GM12873 (cell line): Measurements from ENCODE around the gene TMC5.

ENCODE experiments used
- TF ChIP-seq, protein P1 (sequence below): IDR thresholded peaks from 2 replicates; pipeline ENCODE4 v1.5.1; 2012; ENCODE audit warnings: low read depth, mild to moderate bottlenecking, moderate library complexity, low read length, control low read depth; ENCODE audit not compliant: insufficient read depth; ENCODE audit errors: missing control alignments

The TMC5 gene

GRCh38 chr16:19434584-19434983 is 16.9 kb downstream of the TMC5 start:
- TF ChIP-seq, protein P1, sequence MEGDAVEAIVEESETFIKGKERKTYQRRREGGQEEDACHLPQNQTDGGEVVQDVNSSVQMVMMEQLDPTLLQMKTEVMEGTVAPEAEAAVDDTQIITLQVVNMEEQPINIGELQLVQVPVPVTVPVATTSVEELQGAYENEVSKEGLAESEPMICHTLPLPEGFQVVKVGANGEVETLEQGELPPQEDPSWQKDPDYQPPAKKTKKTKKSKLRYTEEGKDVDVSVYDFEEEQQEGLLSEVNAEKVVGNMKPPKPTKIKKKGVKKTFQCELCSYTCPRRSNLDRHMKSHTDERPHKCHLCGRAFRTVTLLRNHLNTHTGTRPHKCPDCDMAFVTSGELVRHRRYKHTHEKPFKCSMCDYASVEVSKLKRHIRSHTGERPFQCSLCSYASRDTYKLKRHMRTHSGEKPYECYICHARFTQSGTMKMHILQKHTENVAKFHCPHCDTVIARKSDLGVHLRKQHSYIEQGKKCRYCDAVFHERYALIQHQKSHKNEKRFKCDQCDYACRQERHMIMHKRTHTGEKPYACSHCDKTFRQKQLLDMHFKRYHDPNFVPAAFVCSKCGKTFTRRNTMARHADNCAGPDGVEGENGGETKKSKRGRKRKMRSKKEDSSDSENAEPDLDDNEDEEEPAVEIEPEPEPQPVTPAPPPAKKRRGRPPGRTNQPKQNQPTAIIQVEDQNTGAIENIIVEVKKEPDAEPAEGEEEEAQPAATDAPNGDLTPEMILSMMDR, result no peak

DNA sequence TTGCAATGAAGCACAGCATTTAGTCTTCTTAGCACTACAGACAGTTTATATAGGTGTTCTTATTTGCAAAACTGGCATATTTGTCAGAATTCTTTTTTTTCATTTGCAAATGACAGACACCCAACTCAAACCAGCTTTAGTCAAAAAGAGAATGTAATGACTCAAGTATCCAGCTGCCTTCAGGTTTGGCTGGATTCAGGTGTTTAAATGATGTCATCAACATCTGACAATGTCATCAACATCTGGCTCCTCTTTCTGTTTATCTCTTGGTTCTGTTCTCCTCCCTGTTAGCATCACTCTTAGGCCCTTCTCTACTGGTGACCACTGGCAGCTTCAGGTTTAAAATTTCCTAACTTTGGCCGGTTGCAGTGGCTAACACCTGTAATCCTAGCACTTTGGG is 18.9 kb downstream of the TMC5 start:
- TF ChIP-seq, protein P1, result no peak

DNA sequence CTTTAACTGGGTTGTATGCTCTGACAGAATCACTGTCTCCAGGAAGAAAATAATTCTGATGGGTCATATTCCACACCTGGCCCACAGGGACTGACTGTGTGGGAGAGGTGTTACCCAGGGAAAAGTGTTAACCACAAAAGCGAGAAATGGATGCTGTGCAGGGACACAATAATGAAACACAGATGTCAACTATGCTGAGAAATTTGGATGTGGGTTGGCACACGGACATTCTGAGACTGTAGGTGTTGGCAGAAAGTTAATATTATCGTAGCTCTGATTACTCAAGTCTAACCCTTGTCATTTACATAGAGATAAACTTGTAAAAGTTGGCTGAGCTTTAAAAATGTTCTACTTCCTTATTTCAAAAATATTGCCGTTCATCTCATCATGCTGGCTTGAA is 19.6 kb downstream of the TMC5 start:
- TF ChIP-seq, protein P1, result no peak

DNA sequence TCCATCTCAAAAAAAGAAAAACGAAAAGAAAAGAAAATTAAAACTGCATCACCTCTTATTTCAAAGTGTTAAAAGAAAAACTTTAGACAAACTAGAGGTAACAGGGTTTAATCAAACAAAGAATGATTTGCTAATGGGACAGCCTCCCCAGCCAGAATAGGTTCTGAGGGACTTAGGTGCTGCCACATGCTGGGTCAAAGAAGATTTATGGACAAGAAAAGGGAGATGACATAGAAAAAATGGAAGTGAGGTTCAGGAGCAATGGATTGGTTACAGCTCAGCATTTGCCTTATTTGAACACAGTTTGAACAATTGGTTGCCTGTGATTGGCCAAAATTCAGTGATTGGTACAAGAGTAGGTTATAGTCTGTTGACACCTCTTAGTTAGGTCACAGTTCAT is 21.1 kb downstream of the TMC5 start:
- TF ChIP-seq, protein P1, result no peak

- TF ChIP-seq, protein P1, result no peak
Observed at GRCh38 chr16:19439483-19439882, 21.8 kb downstream of the TMC5 start.

- TF ChIP-seq, protein P1, result no peak
Observed at GRCh38 chr16:19443659-19444058, 26.0 kb downstream of the TMC5 start.

GRCh38 chr16:19446300-19446846 is 28.7 kb downstream of the TMC5 start:
- TF ChIP-seq, protein P1, result no peak
